HEK293T (cell line): ENCODE results near the gene TBC1D16.

Source experiments
- ARNT ChIP-seq: fragments of 450-650 bp; IDR thresholded peaks from 2 replicates; pipeline ENCODE4 v1.6.1; 2017; ENCODE audit warnings: mild to moderate bottlenecking
- CTBP1 ChIP-seq: fragments of 450-650 bp; IDR thresholded peaks from 2 replicates; pipeline ENCODE4 v1.6.1; 2016; ENCODE audit warnings: borderline replicate concordance
- FOXA1 ChIP-seq: fragments of 450-650 bp; IDR thresholded peaks from 2 replicates; pipeline ENCODE4 v1.6.1; 2016; ENCODE audit warnings: mild to moderate bottlenecking
- FOXK2 ChIP-seq: fragments of 450-650 bp; IDR thresholded peaks from 2 replicates; pipeline ENCODE4 v1.6.1; 2016; ENCODE audit warnings: mild to moderate bottlenecking
- FOXM1 ChIP-seq: fragments of 450-650 bp; IDR thresholded peaks from 2 replicates; pipeline ENCODE4 v1.6.1; 2017; ENCODE audit warnings: mild to moderate bottlenecking, borderline replicate concordance
- L3MBTL2 ChIP-seq: fragments of 450-650 bp; conservative IDR thresholded peaks from 2 replicates; pipeline ENCODE4 v1.6.1; 2016; ENCODE audit warnings: mild to moderate bottlenecking
- LEF1 ChIP-seq: fragments of 450-650 bp; IDR thresholded peaks from 2 replicates; pipeline ENCODE4 v1.6.1; 2017; ENCODE audit warnings: mild to moderate bottlenecking, borderline replicate concordance
- NFRKB ChIP-seq: fragments of 450-650 bp; IDR thresholded peaks from 2 replicates; pipeline ENCODE4 v1.6.1; 2016; ENCODE audit warnings: mild to moderate bottlenecking, moderate library complexity
- SP1 ChIP-seq: fragments of 450-650 bp; IDR thresholded peaks from 2 replicates; pipeline ENCODE4 v1.6.1; 2017

GRCh38 chr17:79937391-79938335, 98.0 kb downstream of the TBC1D16 start:
- no peak for TF ChIP-seq FOXA1
- TF ChIP-seq L3MBTL2 = no peak
- no peak for TF ChIP-seq NFRKB
- no peak for TF ChIP-seq LEF1
- TF ChIP-seq FOXK2 = no peak
- TF ChIP-seq SP1 = no peak
- no peak for TF ChIP-seq FOXM1
- TF ChIP-seq ARNT = no peak
- no peak for TF ChIP-seq CTBP1
